HG03460 (cell line): ENCODE results near the gene POP4.

ENCODE experiments used
- ATAC-seq: cut with Tn5 transposase; IDR thresholded peaks from one replicate; pipeline ENCODE4 v1.9.1; 2021; ENCODE audit not compliant: unreplicated experiment

The POP4 gene

GRCh38 chr19:29660835-29661234 lies 54.8 kb downstream of the POP4 start:
- no peak for ATAC-seq

GRCh38 chr19:29662278-29662603 lies 56.2 kb downstream of the POP4 start:
- ATAC-seq, result no peak

GRCh38 chr19:29662604-29663404 lies 56.7 kb downstream of the POP4 start:
- no peak for ATAC-seq

- ATAC-seq, result no peak
Observed at GRCh38 chr19:29663861-29664752, 58.0 kb downstream of the POP4 start.

- ATAC-seq, result no peak
Observed at GRCh38 chr19:29664753-29665214, 58.7 kb downstream of the POP4 start.

- peak; percentile 82 for ATAC-seq
Observed at GRCh38 chr19:29665215-29665825, 59.2 kb downstream of the POP4 start, which contains the start of gene PLEKHF1. Gene PLEKHF1, plus strand, starts transcription at chr19:29665461. Its CDS starts 8,379 bp downstream, at chr19:29673840.

GRCh38 chr19:29665826-29666577 lies 59.9 kb downstream of the POP4 start:
- ATAC-seq, result peak; percentile 25
